Measurements from ENCODE around the gene TNPO2.

DNA sequence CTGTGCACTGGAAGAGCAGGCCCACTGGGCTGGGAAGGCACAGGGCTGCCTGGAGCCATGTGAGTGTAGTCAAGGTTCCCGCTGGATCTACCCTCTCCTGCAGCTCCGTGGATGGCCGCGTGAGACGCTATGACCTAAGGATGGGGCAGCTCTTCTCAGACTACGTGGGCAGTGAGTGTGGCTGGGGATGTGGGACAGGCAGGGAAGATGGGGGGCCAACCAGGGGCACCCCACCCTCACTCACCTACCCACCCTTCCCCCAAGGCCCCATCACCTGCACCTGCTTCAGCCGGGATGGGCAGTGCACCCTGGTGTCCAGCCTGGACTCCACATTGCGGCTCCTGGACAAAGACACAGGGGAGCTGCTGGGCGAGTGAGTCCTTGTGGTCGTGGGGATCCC lies 51.0 kb downstream of the TNPO2 start:
- TF ChIP-seq NANOG (IDR thresholded peaks at IDR 0.05; ENCODE audit: borderline replicate concordance) (no peak), ZNF331 (CRISPR knock-in tag; IDR thresholded peaks at IDR 0.05; ENCODE audit: low read depth) (no peak), EZH2 (IDR thresholded peaks at IDR 0.05; ENCODE audit: low read depth, unreplicated experiment) (no peak), JUNB (IDR thresholded peaks at IDR 0.05; ENCODE audit: unreplicated experiment) (no peak), CREB1 (CRISPR knock-in tag; IDR thresholded peaks at IDR 0.05; ENCODE audit: low read depth) (no peak), POLR2AphosphoS5 (IDR thresholded peaks at IDR 0.05; ENCODE audit: low read depth) (no peak), EZH2phosphoT487 (IDR thresholded peaks at IDR 0.05; ENCODE audit: unreplicated experiment) (no peak)
- TF ChIP-seq, protein P1, sequence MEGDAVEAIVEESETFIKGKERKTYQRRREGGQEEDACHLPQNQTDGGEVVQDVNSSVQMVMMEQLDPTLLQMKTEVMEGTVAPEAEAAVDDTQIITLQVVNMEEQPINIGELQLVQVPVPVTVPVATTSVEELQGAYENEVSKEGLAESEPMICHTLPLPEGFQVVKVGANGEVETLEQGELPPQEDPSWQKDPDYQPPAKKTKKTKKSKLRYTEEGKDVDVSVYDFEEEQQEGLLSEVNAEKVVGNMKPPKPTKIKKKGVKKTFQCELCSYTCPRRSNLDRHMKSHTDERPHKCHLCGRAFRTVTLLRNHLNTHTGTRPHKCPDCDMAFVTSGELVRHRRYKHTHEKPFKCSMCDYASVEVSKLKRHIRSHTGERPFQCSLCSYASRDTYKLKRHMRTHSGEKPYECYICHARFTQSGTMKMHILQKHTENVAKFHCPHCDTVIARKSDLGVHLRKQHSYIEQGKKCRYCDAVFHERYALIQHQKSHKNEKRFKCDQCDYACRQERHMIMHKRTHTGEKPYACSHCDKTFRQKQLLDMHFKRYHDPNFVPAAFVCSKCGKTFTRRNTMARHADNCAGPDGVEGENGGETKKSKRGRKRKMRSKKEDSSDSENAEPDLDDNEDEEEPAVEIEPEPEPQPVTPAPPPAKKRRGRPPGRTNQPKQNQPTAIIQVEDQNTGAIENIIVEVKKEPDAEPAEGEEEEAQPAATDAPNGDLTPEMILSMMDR (conservative IDR thresholded peaks at IDR 0.05; ENCODE audit: low read depth in 2 of 2), result peak; percentile 25 to 57; a peak in 2 of 4 replicates
- TF ChIP-seq, protein P2, sequence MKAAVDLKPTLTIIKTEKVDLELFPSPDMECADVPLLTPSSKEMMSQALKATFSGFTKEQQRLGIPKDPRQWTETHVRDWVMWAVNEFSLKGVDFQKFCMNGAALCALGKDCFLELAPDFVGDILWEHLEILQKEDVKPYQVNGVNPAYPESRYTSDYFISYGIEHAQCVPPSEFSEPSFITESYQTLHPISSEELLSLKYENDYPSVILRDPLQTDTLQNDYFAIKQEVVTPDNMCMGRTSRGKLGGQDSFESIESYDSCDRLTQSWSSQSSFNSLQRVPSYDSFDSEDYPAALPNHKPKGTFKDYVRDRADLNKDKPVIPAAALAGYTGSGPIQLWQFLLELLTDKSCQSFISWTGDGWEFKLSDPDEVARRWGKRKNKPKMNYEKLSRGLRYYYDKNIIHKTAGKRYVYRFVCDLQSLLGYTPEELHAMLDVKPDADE (IDR thresholded peaks at IDR 0.05), result no peak

All from GM23338 (cell line).